HG03442 (cell line): ENCODE measurements around the gene RGS5.

Source experiments
- ATAC-seq: cut with Tn5 transposase; IDR thresholded peaks from one replicate; pipeline ENCODE4 v1.9.1; 2021; ENCODE audit warnings: mild to moderate bottlenecking, moderate library complexity; ENCODE audit not compliant: unreplicated experiment

Gene RGS5

DNA sequence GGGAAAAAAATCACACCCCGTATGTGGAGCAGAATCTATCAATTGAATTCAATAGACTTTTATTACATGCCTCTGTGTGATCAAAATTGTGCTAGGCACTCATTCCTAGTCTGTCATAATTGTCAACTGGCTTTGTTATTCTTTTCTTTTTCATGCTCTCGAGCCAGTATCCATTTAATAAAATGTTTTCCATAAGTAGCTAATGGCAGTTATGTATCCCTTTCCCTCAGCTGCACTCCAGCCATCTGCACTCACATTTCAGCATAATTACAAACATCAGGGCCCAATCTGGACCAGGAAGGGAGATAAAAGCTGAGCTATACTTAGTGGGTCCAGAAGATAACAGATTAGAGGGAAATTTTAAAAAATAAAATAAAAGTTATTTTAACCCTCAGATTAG is 15.9 kb downstream of the RGS5 start:
- no peak for ATAC-seq

DNA sequence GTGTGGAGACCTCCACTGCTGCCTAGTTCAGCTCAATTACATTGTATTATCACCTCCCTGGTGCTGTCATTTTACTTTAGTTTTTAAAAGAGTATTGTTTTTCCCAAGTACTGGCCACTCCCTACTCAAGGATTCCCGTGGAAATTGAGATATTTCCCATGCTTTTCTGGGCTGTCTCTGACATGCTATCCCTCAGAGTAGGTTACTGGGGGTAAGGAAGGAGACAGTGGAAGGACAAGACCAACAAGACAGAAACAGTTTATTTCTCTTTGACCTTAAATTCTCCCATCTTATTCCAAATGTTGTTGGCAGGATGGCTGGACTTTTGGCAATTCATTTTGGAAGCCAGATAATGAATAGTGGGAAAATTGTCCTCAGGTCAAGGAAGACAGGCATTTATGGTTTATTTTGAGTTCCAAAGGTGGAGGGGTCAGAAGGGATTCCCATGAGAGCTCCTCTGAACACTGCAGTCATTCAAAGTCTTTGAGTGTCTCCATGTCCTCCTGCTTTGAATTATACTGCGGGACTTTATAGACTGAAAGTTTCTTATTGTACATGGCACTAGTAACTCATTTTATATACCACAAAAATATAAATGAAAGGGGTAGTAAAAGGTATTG is 20.3 kb downstream of the RGS5 start:
- no peak for ATAC-seq

DNA sequence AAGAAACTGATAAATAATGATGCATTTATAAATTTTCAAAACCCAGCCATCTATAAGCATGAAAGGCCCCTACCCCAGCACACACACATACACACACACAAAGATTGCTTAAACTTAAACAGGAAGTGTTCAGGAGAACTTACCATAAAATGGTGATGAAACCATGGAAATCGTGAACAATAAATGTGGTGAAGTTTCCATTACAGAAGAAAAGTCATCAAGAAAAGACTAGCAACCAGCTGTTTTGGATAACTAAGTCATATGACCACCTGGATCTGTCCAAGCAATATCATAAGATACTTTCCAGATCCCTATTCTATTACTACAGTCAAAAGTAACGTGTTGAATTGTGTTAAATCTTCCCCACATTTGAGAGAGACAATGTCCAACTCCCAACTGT is 24.1 kb downstream of the RGS5 start:
- no peak for ATAC-seq

DNA sequence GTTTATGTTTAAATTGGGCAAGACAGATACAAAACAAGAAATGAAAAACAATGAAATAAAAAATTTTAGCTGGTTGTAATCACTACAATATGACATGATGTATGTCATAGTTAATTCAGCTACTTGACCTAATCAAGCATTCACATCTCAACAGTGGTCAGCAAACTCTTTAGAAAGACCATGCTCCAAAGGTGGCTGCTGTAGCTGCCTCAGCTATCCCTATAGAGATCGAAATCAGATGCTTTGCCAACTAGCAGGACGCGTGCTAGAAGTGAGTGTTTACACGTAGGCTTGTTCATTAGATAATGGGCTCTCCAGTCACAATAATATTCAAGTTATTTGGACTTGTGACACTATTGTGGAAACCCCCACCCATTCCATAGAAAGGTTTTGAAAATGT is 25.9 kb downstream of the RGS5 start:
- ATAC-seq = no peak

DNA sequence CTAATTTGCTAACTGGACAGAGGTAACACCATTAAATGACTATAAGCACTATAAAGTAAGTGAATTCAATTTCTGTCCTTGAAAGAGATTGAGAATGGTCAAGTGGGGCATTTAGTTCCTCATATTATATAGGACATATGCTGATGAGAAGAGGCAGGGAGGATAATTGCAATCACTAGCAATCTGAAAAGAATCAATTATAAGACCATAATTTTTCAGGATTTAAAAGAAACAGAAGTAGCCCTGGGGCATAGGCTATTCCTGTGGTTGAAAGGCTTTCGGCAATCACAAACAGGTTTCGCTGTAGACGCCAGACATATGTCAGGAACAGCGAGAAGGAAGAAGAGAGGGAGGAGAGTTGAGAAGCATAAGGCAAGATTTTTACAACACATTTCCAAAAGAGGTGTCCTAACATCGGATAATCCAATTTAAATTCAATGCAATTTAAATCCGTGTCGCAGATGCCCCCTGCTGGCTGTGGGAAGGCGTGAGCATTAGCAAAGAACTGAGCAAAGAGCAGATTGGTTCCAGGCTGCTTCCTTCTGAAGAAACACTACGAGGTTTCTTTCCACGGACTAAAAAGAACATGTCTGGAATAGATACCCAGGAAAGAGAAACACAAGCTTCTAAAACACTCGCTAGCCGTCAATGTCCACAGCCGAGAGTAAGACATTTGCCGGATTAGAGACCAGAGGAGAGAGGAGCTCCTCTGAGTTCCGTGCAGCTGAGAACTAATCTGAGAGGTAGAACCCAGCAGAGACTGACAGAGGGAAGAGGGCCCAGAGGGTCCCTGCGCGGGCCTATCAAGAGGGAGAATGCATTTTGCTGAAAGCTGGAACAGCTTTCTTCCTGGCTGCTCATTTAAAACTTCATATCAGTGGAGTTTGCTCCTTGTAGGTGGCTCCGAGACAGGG is 27.9 kb downstream of the RGS5 start:
- ATAC-seq = peak; percentile 55

DNA sequence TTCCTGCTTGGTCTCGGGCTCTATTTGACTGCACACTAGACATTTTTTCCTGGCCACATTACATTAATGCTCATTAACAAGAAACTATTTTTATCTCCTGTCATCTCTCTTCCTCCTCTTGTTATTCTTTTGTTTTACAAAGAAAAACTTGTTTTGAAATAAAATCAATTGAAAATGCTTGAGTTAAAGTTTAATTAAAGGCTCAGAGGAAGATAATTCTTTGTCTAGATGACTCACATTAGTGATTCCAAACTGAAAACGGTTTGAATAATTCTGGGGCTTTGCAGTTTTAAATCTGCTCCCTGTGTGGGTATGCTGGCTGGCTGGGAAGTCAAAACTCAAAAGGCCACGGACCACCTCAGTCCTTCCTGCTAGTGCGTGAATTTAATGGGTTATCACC is 29.6 kb downstream of the RGS5 start:
- no peak for ATAC-seq

DNA sequence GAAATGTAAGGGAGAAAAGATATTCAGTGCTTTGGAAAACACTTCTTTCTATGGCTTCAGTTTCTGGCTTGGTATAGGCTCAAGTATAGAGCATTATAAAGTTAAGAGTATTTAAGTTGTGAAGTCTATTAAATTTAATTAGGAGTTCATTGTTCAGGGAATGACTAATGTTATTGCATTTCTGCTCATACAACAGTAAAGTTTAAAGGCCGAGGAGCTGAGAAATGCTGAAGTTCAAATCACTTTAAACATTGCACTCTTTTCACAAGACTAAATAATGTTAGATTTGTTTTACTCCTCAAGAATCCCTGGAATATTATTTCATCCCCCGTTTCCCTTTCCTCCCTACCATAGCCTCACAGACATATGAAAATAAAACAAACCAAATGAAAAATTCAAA is 30.1 kb downstream of the RGS5 start:
- ATAC-seq = no peak

DNA sequence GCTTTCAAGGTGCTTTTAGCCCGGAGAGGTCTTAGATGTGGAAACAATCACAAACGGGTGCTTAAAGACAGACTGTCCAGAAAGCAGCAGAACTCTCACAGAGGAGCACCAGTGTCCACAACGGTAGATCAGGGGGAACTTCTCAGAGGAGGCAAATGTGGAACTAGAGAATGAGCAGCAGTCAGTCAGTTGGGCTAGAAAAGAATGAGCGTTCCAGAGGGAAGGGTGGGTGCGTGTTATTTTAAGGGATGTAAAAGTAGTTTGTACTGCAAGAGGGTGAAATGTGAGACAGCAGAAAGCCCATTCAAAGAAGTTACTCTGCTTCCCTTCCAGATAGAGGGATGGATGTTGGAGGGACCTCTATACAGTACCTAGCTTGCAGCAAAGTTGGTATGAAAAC is 30.9 kb downstream of the RGS5 start:
- no peak for ATAC-seq

DNA sequence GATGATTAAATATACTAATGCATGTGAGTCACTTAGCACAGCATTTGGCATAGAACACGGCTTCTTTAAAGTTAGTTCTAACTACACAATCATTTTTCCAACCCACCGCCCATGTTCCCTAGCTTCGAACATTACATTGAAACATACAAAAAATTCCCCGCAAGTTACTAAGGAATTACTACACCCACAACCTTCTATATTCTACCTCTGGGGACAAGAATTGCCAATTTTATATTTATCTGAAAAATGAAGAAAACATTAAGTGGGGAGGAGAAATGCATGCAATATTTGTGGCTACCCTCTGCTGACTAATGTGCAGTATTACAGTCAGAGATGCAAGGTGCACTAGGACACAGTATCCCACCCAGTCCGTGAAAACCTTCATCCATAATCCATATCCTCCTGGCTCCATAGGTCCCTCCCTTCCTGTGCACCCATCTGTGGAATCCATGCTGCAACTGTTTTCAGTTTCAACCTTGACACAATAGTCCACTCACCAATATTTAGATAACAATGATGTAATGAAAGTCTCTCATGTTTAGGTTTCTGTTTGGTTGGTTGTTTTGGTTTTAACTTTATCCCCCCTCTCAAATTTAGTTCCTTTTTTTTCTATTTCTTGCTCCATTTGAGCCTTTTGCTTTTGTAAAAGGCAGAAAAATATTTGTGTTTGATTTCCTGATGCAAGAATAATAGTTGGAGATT is 31.6 kb downstream of the RGS5 start:
- ATAC-seq = no peak

DNA sequence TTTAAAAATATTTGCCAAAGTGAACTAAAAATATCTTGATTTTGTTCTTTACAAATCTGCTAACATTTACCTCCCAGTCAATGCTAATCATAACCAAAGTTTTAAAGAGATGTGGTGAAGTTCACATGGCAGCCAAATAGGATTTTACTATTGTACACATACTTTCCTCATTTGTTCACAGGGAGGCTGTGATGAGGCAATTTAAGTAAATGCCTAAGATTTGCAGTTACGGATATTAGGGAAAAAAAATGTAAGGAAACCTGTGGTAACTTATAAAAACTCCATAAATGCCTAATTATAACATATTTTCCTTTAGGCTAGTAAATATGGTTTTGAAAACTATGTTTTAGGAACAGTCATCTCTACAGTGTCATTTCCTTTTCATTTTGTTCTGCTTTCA is 32.4 kb downstream of the RGS5 start:
- no peak for ATAC-seq

DNA sequence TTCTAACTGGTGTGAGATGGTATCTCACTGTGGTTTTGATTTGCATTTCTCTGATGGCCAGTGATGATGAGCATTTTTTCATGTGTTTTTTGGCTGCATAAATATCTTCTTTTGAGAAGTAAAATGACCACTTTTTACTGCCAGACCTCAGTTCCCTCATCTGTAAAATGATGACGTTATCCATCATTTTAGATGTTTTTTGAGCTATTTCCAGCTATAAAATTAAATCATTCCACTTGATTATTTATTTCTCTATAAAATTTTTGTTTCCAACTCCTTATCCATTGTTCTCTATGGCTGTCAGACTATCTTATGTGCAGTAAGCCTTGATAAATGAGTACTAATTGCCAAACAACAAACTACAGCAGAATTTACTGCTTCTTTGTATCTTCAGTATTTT is 33.2 kb downstream of the RGS5 start:
- ATAC-seq = no peak

DNA sequence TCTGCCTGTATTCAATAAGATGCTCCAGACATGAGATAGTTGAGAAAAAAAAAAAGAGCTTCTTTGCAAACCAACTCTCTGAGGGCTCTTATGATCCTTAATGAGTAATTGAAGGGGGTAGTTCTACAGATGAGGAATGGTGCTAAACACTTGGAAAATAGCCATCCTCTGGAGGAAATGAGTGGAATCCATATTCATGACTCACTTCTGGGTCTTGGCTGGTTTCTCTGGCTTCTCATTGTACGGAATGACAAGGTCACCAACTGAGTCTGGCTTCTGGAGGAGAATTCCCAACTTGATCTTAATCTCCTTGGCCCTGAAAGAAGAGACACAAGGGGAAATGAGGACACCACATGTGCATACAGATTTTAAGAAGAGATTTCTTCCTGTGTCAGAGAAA is 34.7 kb downstream of the RGS5 start:
- no peak for ATAC-seq

DNA sequence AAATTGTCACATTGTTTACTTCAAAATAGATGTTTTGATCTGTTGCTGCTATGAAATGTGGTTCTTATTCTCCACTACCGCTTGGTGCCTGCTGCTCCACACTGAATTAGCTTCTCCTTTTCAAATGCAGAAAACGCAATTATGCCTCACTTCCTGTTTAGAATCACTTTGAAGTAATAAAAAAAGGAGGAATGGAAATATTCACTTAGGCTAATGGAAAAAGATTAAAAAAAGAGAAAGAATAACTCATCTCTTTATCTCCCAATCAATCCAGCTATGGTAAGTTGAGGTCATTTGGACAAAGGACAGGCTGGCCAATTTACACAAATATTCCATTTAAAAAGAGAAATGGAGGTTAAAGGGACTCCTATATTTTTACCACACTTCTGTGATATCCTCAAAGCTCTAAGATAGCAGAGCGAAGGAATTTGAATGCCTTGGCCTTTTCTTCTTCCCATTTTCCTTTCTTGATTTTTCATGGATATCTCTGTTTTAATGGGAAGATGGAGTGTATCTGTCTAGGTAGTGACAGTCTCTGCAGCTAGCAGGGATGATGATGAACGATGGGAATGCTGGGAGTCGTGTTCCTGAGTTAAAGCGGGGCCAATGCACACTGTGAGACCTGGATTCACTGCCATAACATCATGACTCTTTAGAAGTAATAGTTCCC is 35.7 kb downstream of the RGS5 start:
- no peak for ATAC-seq

DNA sequence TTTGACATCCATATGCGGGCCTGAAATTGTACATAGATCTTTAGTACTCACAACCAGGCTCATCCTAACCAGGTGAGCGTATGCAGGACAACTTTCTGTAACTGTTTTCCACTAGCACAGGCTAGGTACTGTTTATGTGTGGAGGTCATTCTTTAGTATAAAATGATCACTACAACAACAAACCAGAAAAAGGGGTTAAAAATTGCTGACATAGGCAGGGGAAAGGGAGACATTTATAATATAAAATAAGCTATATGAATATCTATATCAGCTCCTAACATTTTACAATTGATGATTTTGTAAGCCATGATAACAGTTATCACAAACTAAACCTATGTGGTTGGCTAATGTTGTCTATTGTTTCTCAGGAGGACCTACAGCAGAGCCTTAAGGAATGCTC is 37.6 kb downstream of the RGS5 start:
- no peak for ATAC-seq

DNA sequence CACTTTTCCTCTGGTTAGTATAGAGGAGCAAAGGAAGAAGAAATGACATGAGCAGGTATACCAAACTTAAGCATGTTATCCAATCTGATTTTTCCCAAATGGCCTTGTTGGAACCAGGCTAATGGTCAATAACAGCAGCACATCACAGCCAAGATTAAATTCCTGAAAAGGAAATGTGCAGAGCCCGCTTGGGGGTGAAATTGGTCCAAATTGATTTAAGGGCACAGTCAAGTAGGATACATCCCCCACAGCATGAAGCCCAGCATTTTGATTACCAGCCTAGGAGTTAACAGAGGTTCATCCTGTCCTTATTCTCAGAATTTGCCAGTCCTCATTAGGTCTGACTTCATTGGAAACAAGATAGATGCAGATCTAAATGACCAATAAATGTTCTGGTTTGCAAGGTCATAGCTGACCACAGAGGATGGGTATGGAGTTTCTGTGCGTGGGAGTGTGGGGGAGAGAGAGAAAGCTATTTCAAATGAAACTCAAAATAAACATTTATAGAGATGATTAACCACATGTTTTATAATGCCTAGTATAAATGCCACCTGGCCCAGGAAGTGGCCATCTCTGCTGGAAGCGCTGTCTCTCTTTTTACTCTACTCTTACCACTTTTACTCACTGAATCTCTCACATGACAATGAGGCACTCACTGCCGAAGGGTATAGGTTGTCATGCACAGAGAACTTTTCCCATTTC is 38.7 kb downstream of the RGS5 start:
- no peak for ATAC-seq

DNA sequence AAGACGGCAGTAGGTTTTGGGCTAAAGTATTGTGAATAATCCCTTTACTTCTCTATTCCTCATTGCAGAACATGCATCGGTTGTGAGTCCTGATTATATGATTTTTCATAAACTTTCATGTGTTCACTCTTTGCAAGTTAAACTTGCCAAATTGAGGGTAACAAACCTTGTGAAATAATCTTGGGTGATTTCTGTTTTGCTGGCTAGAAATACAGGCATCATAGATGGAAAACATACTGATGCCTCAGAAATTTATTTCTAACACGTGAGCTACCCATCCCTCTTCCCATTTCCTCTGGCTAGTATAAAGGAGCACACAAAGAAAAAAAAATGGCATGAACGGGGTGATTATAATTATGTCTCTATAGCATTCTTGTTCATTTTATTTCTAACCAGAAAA is 39.6 kb downstream of the RGS5 start:
- ATAC-seq = no peak

DNA sequence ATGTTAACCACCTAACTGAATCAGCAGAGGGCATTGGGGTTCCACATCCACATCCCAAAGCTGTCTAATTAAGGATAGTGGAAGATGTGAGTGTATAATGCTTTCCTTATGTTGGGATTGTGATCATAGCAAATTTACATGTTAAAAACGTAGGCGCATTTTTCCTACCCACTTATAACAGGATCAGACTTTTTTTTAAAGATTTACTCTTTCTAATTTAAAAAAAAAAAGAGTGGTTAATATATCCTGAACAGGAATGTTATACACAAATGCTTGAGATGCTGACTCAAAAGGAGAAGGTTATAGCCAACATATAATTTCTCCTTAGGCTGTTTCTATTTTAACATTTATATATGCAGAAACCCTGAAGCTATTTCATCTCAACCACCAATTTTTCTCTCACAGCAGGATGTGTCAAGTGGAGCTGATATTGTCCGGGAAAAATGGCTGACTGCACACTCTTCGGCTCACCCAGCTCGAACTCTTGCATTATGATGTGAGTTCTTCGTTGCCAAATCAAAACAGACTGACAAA is 40.3 kb downstream of the RGS5 start:
- ATAC-seq = no peak

DNA sequence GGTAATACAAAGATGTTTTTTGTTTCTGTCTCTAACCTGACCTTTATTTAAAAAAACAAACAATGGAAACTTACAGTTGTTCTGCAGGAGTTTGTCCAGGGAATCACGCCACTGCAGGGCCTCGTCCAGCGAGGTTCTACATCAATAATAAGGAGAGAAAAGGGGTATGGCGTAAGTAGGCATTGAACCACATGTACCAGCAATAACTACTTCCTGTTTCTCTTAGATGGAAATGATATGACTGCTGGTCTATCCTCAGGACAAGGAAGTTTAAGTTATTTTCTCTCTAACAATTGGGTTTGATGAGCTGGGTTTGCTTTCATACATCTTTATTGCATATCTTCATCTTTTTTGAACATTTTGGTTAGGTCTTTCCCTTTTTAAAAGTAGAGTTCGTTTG is 40.9 kb downstream of the RGS5 start:
- no peak for ATAC-seq

DNA sequence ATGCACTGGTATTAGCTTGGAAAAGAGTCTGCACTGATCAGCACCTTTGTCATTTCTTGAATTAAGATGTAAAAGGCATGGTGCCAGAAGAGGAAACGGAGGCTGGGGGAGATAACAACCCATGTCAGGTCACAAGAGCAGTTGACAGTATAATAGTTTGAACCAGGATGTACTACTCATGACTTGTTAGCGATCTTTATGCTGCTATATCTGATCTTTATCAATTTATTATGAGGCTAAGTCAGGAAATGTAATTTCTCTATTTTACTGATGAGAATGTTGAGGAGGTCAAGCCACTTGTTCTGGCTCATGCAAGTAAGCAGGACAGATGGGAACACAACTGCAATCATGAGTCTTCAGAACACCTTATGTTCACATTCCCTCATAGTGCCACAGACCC is 41.4 kb downstream of the RGS5 start:
- no peak for ATAC-seq

DNA sequence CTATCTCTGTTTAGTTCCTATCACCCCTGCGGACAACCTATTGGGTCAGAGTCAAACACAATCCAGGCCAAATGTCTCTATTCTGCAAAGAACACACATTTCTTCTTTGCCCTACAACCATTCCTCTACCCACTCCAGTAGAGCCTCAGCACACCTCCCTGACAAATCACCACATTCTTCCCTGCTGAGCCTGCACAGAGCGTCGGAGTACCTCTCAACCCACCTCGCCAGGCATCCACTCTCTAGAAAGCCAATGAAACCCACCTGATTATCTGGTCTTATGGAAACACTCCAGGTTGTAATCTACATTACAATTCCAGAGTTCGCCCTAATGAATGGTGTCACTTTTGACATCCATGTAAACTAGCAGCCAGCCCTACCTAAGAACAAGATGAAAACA is 47.1 kb downstream of the RGS5 start:
- no peak for ATAC-seq

DNA sequence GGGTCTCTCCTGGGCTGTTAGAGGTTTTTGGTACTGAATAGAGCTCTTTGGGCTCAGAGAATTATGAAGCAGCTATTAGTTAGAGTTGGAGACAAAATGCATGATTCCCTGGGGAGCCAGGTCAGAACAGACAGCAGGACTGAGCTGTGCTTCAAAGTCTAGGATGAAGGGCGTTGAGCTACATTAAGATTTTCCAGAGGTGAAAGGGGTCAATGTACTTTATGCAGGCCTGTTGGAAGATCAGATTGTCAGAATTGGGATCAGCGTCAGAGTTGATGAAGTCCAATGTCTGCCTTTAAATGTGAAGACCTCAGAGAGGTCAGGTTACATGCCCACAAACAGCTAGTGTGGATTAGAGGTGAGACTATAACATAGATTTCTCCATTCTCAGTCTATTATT is 53.8 kb downstream of the RGS5 start:
- ATAC-seq = no peak
